ENCODE measurements around the gene VARS2.

DNA sequence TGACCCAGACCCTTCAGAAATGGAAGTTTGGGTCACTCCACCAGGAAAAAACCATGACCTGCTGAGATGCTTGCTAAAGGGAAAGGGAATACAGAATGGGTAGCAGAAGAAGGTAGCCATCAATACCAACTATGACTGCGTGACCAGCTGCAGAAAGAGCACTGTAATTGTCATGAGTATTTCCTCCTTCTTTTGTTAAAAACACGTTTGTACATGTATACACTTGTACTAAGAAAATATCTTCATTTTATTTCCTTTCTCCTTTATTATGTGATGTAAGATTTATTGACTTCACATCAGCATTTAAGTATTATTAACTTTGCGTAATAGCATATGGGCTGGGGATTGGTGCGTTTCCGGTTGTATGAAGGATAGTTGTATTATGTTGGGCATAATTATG, 56.9 kb downstream of the VARS2 start:
- no peak for TF ChIP-seq CTCF (conservative IDR thresholded peaks at IDR 0.05)
- TF ChIP-seq ZFX (IDR thresholded peaks at IDR 0.05): no peak

Measured in C4-2B (cell line).